ENCODE results near the gene ZNF746.

The ZNF746 gene

GRCh38 chr7:149529136-149529718, 31.6 kb upstream of the ZNF746 start:
- Histone ChIP-seq H3K36me3 (ENCODE audit: low read depth) (no peaks in the 10 kb centered on the region), H3K4me3 (ENCODE audit: severe bottlenecking) (no peak overlapping the region), H3K27me3 (ENCODE audit: insufficient read depth, poor library complexity, severe bottlenecking) (no peaks in the 10 kb centered on the region), H3K4me1 (ENCODE audit: insufficient read depth, poor library complexity, severe bottlenecking) (no peaks in the 10 kb centered on the region), H3K9me3 (ENCODE audit: severe bottlenecking) (peaks cover 29% of the 10 kb centered on the region), H3K27ac (ENCODE audit: poor library complexity, severe bottlenecking) (no peak overlapping the region)
- ATAC-seq (ENCODE audit: low read depth) (no peak), DNase-seq (ENCODE audit: low spot score) (no peak)
- no peak for TF ChIP-seq CTCF (IDR thresholded peaks at IDR 0.05; ENCODE audit: poor library complexity, severe bottlenecking)

GRCh38 chr7:149527414-149527813, 29.8 kb upstream of the ZNF746 start:
- no peak for DNase-seq (ENCODE audit: low spot score)
- no peak overlapping the region for H3K27ac ChIP-seq (ENCODE audit: poor library complexity, severe bottlenecking)
- no peak for TF ChIP-seq CTCF (IDR thresholded peaks at IDR 0.05; ENCODE audit: poor library complexity, severe bottlenecking)
- H3K36me3 ChIP-seq (ENCODE audit: low read depth) = no peaks in the 10 kb centered on the region
- no peak overlapping the region for H3K4me3 ChIP-seq (ENCODE audit: severe bottlenecking)
- H3K4me1 ChIP-seq (ENCODE audit: insufficient read depth, poor library complexity, severe bottlenecking) = no peaks in the 10 kb centered on the region
- no peak for ATAC-seq (ENCODE audit: low read depth)
- no peaks in the 10 kb centered on the region for H3K27me3 ChIP-seq (ENCODE audit: insufficient read depth, poor library complexity, severe bottlenecking)
- peaks cover 24% of the 10 kb centered on the region for H3K9me3 ChIP-seq (ENCODE audit: severe bottlenecking)

- Histone ChIP-seq H3K9me3 (ENCODE audit: severe bottlenecking) (peaks cover 19% of the 10 kb centered on the region), H3K36me3 (ENCODE audit: low read depth) (no peaks in the 10 kb centered on the region), H3K4me1 (ENCODE audit: insufficient read depth, poor library complexity, severe bottlenecking) (no peaks in the 10 kb centered on the region), H3K27me3 (ENCODE audit: insufficient read depth, poor library complexity, severe bottlenecking) (no peaks in the 10 kb centered on the region), H3K4me3 (ENCODE audit: severe bottlenecking) (no peak overlapping the region), H3K27ac (ENCODE audit: poor library complexity, severe bottlenecking) (no peak overlapping the region)
- no peak for DNase-seq (ENCODE audit: low spot score)
- TF ChIP-seq CTCF (IDR thresholded peaks at IDR 0.05; ENCODE audit: poor library complexity, severe bottlenecking) = no peak
- ATAC-seq (ENCODE audit: low read depth) = no peak
Measured at GRCh38 chr7:149525280-149525679, 27.7 kb upstream of the ZNF746 start.

- Histone ChIP-seq H3K4me3 (ENCODE audit: severe bottlenecking) (no peak overlapping the region), H3K27me3 (ENCODE audit: insufficient read depth, poor library complexity, severe bottlenecking) (no peaks in the 10 kb centered on the region), H3K36me3 (ENCODE audit: low read depth) (no peaks in the 10 kb centered on the region), H3K9me3 (ENCODE audit: severe bottlenecking) (peaks cover 12% of the 10 kb centered on the region), H3K4me1 (ENCODE audit: insufficient read depth, poor library complexity, severe bottlenecking) (no peaks in the 10 kb centered on the region), H3K27ac (ENCODE audit: poor library complexity, severe bottlenecking) (no peak overlapping the region)
- no peak for TF ChIP-seq CTCF (IDR thresholded peaks at IDR 0.05; ENCODE audit: poor library complexity, severe bottlenecking)
- DNase-seq (ENCODE audit: low spot score) (no peak), ATAC-seq (ENCODE audit: low read depth) (peak; percentile 73)
Measured at GRCh38 chr7:149524394-149524793, 26.8 kb upstream of the ZNF746 start.

- H3K27me3 ChIP-seq (ENCODE audit: insufficient read depth, poor library complexity, severe bottlenecking) = peaks cover 5% of the 10 kb centered on the region
- ATAC-seq (ENCODE audit: low read depth) (no peak), DNase-seq (ENCODE audit: low spot score) (no peak)
- no peak for TF ChIP-seq CTCF (IDR thresholded peaks at IDR 0.05; ENCODE audit: poor library complexity, severe bottlenecking)
- no peaks in the 10 kb centered on the region for H3K4me1 ChIP-seq (ENCODE audit: insufficient read depth, poor library complexity, severe bottlenecking)
- H3K36me3 ChIP-seq (ENCODE audit: low read depth) = no peaks in the 10 kb centered on the region
- H3K27ac ChIP-seq (ENCODE audit: poor library complexity, severe bottlenecking) = no peak overlapping the region
- H3K4me3 ChIP-seq (ENCODE audit: severe bottlenecking) = no peak overlapping the region
- H3K9me3 ChIP-seq (ENCODE audit: severe bottlenecking) = peaks cover 12% of the 10 kb centered on the region
Measured at GRCh38 chr7:149510248-149510647, 12.6 kb upstream of the ZNF746 start.

Data from RWPE2 (cell line).